Colonic mucosa (tissue), 4 donors: ENCODE measurements around the gene PFKFB4. TPM values are rescaled to one million over a fixed set of nuclear protein-coding genes. Genes with fewer than 3 reads are reported as not detected.

ENCODE experiments used
- DNase-seq: peaks from one replicate; pipeline ENCODE4 v3.0.0-alpha.2; 2020
- H3K27ac ChIP-seq: fragments of 200-600 bp; one replicate; pipeline ENCODE4 v1.8.0; 2021
- H3K27me3 ChIP-seq: fragments of 200-600 bp; one replicate; pipeline ENCODE4 v1.8.0; 2021
- H3K36me3 ChIP-seq: fragments of 200-600 bp; one replicate; pipeline ENCODE4 v1.8.0; 2021
- H3K4me1 ChIP-seq: fragments of 200-600 bp; one replicate; pipeline ENCODE4 v1.8.0; 2021; ENCODE audit warnings: mild to moderate bottlenecking
- H3K4me3 ChIP-seq: fragments of 200-600 bp; one replicate; pipeline ENCODE4 v1.8.0; 2021
- H3K9ac ChIP-seq, 2 donors: one replicate each; pipeline ENCODE4 v1.7.0; 2013; ENCODE audit warnings: control low read depth in 2 of 2, low read depth in 2 of 2, low read length in 2 of 2
- H3K9me3 ChIP-seq: fragments of 200-600 bp; one replicate; pipeline ENCODE4 v1.8.0; 2021
- intact Hi-C: fragments of 100-400 bp; cut with DNase I; formaldehyde crosslinking; loops from one replicate; pipeline ENCODE4 v1.14.1; 2022
- total RNA-seq, 2 donors: library from RNA; stranded (reverse); fragmentation: NEBNext Ultra II Directional in 1 of 2; extraction: Animal tissue kit (Norgen Biotek cat#: 25700) in 1 of 2; gene quantifications; one replicate each; pipeline ENCODE4 v1.2.1, GENCODE V29; 2021
- TF ChIP-seq, protein P1 (sequence below): fragments of 200-600 bp; IDR thresholded peaks from one replicate; pipeline ENCODE4 v1.8.0; 2022; ENCODE audit warnings: antibody characterized with exemption, mild to moderate bottlenecking
- donor health status: healthy.
- donor health status: DM: no; HTN: no; CAD: no.
- donor health status: DM: no; HTN: no; CAD: no.

The PFKFB4 gene
- total RNA-seq, 2 donors from 2014 or later = 8.1 to 51.0 TPM

- H3K27ac ChIP-seq = no peak overlapping the region
- intact Hi-C loops = no loop called here
- TF ChIP-seq, protein P1, sequence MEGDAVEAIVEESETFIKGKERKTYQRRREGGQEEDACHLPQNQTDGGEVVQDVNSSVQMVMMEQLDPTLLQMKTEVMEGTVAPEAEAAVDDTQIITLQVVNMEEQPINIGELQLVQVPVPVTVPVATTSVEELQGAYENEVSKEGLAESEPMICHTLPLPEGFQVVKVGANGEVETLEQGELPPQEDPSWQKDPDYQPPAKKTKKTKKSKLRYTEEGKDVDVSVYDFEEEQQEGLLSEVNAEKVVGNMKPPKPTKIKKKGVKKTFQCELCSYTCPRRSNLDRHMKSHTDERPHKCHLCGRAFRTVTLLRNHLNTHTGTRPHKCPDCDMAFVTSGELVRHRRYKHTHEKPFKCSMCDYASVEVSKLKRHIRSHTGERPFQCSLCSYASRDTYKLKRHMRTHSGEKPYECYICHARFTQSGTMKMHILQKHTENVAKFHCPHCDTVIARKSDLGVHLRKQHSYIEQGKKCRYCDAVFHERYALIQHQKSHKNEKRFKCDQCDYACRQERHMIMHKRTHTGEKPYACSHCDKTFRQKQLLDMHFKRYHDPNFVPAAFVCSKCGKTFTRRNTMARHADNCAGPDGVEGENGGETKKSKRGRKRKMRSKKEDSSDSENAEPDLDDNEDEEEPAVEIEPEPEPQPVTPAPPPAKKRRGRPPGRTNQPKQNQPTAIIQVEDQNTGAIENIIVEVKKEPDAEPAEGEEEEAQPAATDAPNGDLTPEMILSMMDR = no peak
- no peak overlapping the region for H3K4me3 ChIP-seq
- peaks cover 3% of the 10 kb centered on the region for H3K4me1 ChIP-seq
- no peak overlapping the region for H3K9ac ChIP-seq
- H3K27me3 ChIP-seq = peaks cover 9% of the 10 kb centered on the region
- no peaks in the 10 kb centered on the region for H3K36me3 ChIP-seq
- no peak for DNase-seq
- no peaks in the 10 kb centered on the region for H3K9me3 ChIP-seq
These were observed 34.8 kb upstream of the PFKFB4 start for GRCh38 chr3:48591436-48591835.

GRCh38 chr3:48588230-48588629, 31.6 kb upstream of the PFKFB4 start:
- Histone ChIP-seq H3K9ac (no peak overlapping the region), H3K27ac (no peak overlapping the region), H3K9me3 (no peaks in the 10 kb centered on the region), H3K4me1 (no peaks in the 10 kb centered on the region), H3K36me3 (no peaks in the 10 kb centered on the region), H3K27me3 (no peaks in the 10 kb centered on the region), H3K4me3 (no peak overlapping the region)
- intact Hi-C loops = no loop called here
- DNase-seq = no peak
- TF ChIP-seq, protein P1 = no peak

GRCh38 chr3:48587686-48588085, 31.1 kb upstream of the PFKFB4 start:
- no peak for DNase-seq
- Histone ChIP-seq H3K4me3 (no peak overlapping the region), H3K9me3 (no peaks in the 10 kb centered on the region), H3K27me3 (no peaks in the 10 kb centered on the region), H3K27ac (no peak overlapping the region), H3K9ac (no peak overlapping the region), H3K4me1 (no peaks in the 10 kb centered on the region), H3K36me3 (no peaks in the 10 kb centered on the region)
- TF ChIP-seq, protein P1 = no peak
- intact Hi-C loops = no loop called here

DNA sequence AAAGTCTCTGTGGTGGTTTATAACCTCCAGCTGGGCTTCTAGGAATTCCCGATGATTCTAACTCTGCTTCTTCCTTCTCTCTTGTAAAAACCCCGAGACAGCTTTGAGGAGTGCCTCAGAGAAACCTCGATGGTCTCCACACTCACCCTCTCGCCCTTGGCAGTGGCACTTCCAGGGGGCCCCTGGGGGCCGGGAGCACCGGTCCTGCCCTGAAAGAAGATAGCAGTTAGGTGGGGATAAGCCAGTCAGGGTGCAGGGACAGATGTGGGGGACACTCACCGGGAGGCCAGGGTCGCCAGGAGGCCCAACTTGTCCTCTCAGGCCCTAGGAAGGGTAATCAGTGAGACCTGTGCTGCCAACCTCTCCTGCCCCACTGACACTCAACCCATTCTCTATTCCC, 28.8 kb upstream of the PFKFB4 start:
- TF ChIP-seq, protein P1 = no peak
- no peak for DNase-seq
- H3K27ac ChIP-seq = no peak overlapping the region
- no peak overlapping the region for H3K4me3 ChIP-seq
- H3K9ac ChIP-seq = no peak overlapping the region
- H3K27me3 ChIP-seq = no peaks in the 10 kb centered on the region
- no peaks in the 10 kb centered on the region for H3K36me3 ChIP-seq
- no peaks in the 10 kb centered on the region for H3K9me3 ChIP-seq
- intact Hi-C loops = no loop called here
- no peaks in the 10 kb centered on the region for H3K4me1 ChIP-seq

DNA sequence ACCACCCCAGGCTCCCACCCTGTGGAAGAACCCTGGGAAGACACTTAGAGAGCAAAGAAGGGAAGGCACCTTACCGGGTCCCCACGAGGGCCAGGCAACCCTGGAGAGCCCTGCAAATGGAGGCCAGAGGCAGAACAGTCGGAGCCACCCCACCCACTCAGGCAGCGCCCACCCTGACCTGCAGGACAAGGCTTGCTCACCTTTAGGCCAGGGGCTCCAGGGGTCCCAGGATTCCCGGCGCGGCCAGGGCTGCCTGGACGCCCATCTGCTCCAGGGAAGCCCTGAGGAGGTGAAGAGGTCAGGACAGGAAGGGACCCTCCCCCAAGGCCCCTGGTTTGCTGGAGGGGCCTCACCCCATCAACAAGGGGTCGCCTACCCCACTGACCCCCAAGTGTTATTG, 28.2 kb upstream of the PFKFB4 start:
- Histone ChIP-seq H3K36me3 (no peaks in the 10 kb centered on the region), H3K4me1 (no peaks in the 10 kb centered on the region), H3K27me3 (no peaks in the 10 kb centered on the region), H3K9ac (no peak overlapping the region), H3K27ac (no peak overlapping the region), H3K9me3 (no peaks in the 10 kb centered on the region), H3K4me3 (no peak overlapping the region)
- intact Hi-C loops = no loop called here
- TF ChIP-seq, protein P1 = no peak
- DNase-seq = no peak
